Endothelial cell of umbilical vein (primary cell): ENCODE data around the gene PNPLA7. TPM values are rescaled to one million over a fixed set of nuclear protein-coding genes. Genes with fewer than 3 reads are reported as not detected.

Experiments
- BruUV-seq: library from RNA; stranded (reverse); fragments of 400-500 nt; replicated peaks from 2 replicates; lab custom pipeline; 2021; lab: Mats Ljungman, UMichigan
- CTCF ChIA-PET: fragments of 300-600, 350-600 bp; sonication (Branson Sonifier 250); formaldehyde crosslinking; loops from one replicate; lab custom pipeline; 2021; ENCODE audit warnings: antibody characterized with exemption, inconsistent platforms; lab: Charles Lee
- POLR2A ChIA-PET: fragments of 300-600, 350-600 bp; sonication (Branson Sonifier 250); formaldehyde crosslinking; loops from one replicate; lab custom pipeline; 2021; ENCODE audit warnings: antibody characterized with exemption, inconsistent platforms; lab: Charles Lee
- DNase-seq: peaks from one replicate; pipeline ENCODE4 v3.0.0-alpha.2; 2011; ENCODE audit warnings: low read depth, low spot score
- FAIRE-seq: peaks from 2 replicates; lab custom pipeline; 2011; peaks lifted over from hg19 to GRCh38; lab: Jason Lieb, UNC
- H2AFZ ChIP-seq: 2 replicates; pipeline ENCODE4 v1.6.0; 2012; ENCODE audit warnings: low read depth, low read length, control low read depth, inconsistent platforms
- H3K27ac ChIP-seq: 2 replicates; pipeline ENCODE4 v1.5.1; 2011; ENCODE audit warnings: low read depth, mild to moderate bottlenecking, control low read depth, low read length, moderate library complexity; ENCODE audit not compliant: insufficient read depth
- H3K27me3 ChIP-seq, 2 experiments: 2 replicates each; pipeline versions ENCODE4 v1.6.0 to v1.6.1; 2011; ENCODE audit warnings: low read length in 2 of 2, mixed read lengths in 1 of 2; ENCODE audit not compliant: control insufficient read depth in 2 of 2, insufficient read depth in 2 of 2
- H3K36me3 ChIP-seq, 2 experiments: 2 replicates in 1 of 2; 3 replicates in 1 of 2; pipeline ENCODE4 v1.5.1; 2011; ENCODE audit warnings: low read length in 2 of 2, mild to moderate bottlenecking in 1 of 2, moderate library complexity in 1 of 2; ENCODE audit not compliant: control insufficient read depth in 2 of 2, insufficient read depth in 2 of 2; ENCODE audit errors: extremely low read depth in 1 of 2
- H3K4me1 ChIP-seq: 3 replicates; pipeline ENCODE4 v1.5.1; 2011; ENCODE audit warnings: mild to moderate bottlenecking, low read length; ENCODE audit not compliant: control insufficient read depth, insufficient read depth; ENCODE audit errors: extremely low read depth
- H3K4me2 ChIP-seq: 2 replicates; pipeline ENCODE4 v1.6.1; 2011; ENCODE audit warnings: low read length, control low read depth, mixed read lengths; ENCODE audit not compliant: insufficient read depth
- H3K4me3 ChIP-seq, 3 experiments: fragments of 200-600 bp in 1 of 3; sonication (generic), shearing (Covaris generic) in 1 of 3; replicated peaks in 1 of 3; 2 replicates each; pipeline ENCODE4 v1.5.1; 2011 to 2016; ENCODE audit warnings: control low read depth in 3 of 3, low read length in 3 of 3, mild to moderate bottlenecking in 2 of 3, inconsistent platforms in 1 of 3, low read depth in 1 of 3, moderate library complexity in 1 of 3; ENCODE audit not compliant: insufficient read depth in 1 of 3
- H3K79me2 ChIP-seq: 2 replicates; pipeline ENCODE4 v1.6.0; 2012; ENCODE audit warnings: low read length, inconsistent platforms; ENCODE audit not compliant: control insufficient read depth, insufficient read depth
- H3K9ac ChIP-seq: replicated peaks from 2 replicates; pipeline ENCODE3; 2011; ENCODE audit warnings: low read length, control low read depth; ENCODE audit not compliant: insufficient read depth; ENCODE audit errors: extremely low read depth
- H3K9me1 ChIP-seq: replicated peaks from 3 replicates; pipeline ENCODE4 v1.6.0; 2011; ENCODE audit warnings: mild to moderate bottlenecking, low read length; ENCODE audit not compliant: control insufficient read depth, insufficient read depth; ENCODE audit errors: extremely low read depth
- H3K9me3 ChIP-seq: replicated peaks from 2 replicates; pipeline ENCODE4 v1.5.1; 2012; ENCODE audit warnings: low read length, inconsistent platforms; ENCODE audit not compliant: control insufficient read depth, insufficient read depth
- H4K20me1 ChIP-seq: replicated peaks from 2 replicates; pipeline ENCODE3; 2011; ENCODE audit warnings: mild to moderate bottlenecking, low read length; ENCODE audit not compliant: control insufficient read depth, insufficient read depth; ENCODE audit errors: extremely low read depth
- EZH2 ChIP-seq: IDR thresholded peaks from 2 replicates; pipeline ENCODE4 v1.6.1; 2012; ENCODE audit warnings: borderline replicate concordance, low read depth, mild to moderate bottlenecking, moderate library complexity, low read length, inconsistent platforms; ENCODE audit not compliant: severe bottlenecking
- FOS ChIP-seq: IDR thresholded peaks from 2 replicates; pipeline ENCODE4 v1.6.1; 2011; ENCODE audit warnings: mild to moderate bottlenecking, low read length, moderate library complexity, borderline replicate concordance; ENCODE audit not compliant: insufficient read depth
- GATA2 ChIP-seq: IDR thresholded peaks from 2 replicates; pipeline ENCODE4 v1.7.0; 2011; ENCODE audit warnings: low read depth, mild to moderate bottlenecking, moderate library complexity, mixed read lengths, low read length; ENCODE audit not compliant: insufficient read length, insufficient read depth
- JUN ChIP-seq: IDR thresholded peaks from 2 replicates; pipeline ENCODE4 v1.6.1; 2011; ENCODE audit warnings: borderline replicate concordance, low read depth; ENCODE audit not compliant: insufficient read length, insufficient read depth
- MYC ChIP-seq: IDR thresholded peaks from one replicate; pipeline ENCODE4 v1.6.1; 2011; ENCODE audit warnings: mild to moderate bottlenecking, low read depth, low read length
- POLR2A ChIP-seq: IDR thresholded peaks from 2 replicates; pipeline ENCODE4 v1.6.1; 2012; ENCODE audit warnings: low read depth, mild to moderate bottlenecking, control low read depth, low read length
- POLR2AphosphoS5 ChIP-seq: IDR thresholded peaks from 2 replicates; pipeline ENCODE4 v1.6.1; 2012; ENCODE audit warnings: low read depth, mild to moderate bottlenecking, control low read depth, low read length, moderate library complexity; ENCODE audit not compliant: insufficient read depth
- dilution Hi-C: fragments of 300-500 bp; cut with MboI; formaldehyde crosslinking; loops from one replicate; pipeline ENCODE4 v1.15.0; 2019; ENCODE audit warnings: low sequenced_read_pairs; ENCODE audit not compliant: extremely low pct_ligation_motif_present
- intact Hi-C: fragments of 100-400 bp; cut with micrococcal nuclease; formaldehyde crosslinking; loops from one replicate; pipeline ENCODE4 v1.10.0; 2022
- polyA plus RNA-seq, 4 experiments: library from polyadenylated mRNA; depleted of rRNA in 3 of 4; stranded (reverse) in 3 of 4; unstranded in 1 of 4; fragments of >200 nt; gene quantifications; 2 replicates each; pipeline versions ENCODE4 v1.2.1 to v1.2.3, GENCODE V29; 2011 to 2012; ENCODE audit warnings: missing spikeins in 1 of 4
- total RNA-seq: library from RNA; stranded (reverse); gene quantifications from 2 replicates; pipeline ENCODE4 v1.2.3, GENCODE V29; 2021
- TF ChIP-seq, protein P1 (sequence below): IDR thresholded peaks from 2 replicates; pipeline ENCODE4 v1.6.1; 2011; ENCODE audit not compliant: insufficient read depth, insufficient read length
- TF ChIP-seq, protein P2 (sequence below), 2 donors: IDR thresholded peaks; 1 replicate in 1 of 2; 2 replicates in 1 of 2; pipeline ENCODE4 v1.5.1; 2011; ENCODE audit warnings: low read length in 2 of 2, mild to moderate bottlenecking in 2 of 2, moderate library complexity in 2 of 2, control low read depth in 1 of 2, inconsistent platforms in 1 of 2, low read depth in 1 of 2; ENCODE audit not compliant: insufficient read depth in 1 of 2; ENCODE audit errors: extremely low read depth in 1 of 2

The PNPLA7 gene
- total and polyA plus RNA-seq, 2 donors (not counting 3 experiments of a cell fraction or from before 2014, with no cell fraction given): 1.0 to 1.9 TPM

DNA sequence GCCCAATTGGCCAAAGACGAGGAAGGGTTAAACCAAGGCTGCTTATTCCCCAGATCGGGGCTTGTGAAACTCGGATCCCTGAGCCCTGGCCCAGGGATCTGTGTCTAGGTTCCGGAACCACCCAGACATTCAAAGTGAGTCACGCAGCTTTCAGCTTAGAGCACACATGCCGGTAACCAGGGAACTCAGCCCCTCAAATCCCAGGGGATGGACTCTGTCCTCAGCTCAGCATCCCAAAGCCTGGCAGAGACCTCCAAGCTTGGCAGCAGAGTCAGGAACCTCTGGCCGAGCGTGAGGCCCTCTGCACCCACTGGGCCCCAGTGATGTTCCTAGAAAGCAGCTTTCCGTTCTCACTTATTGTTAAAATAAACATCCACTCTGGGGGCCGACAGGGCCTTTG lies 5.1 kb downstream of the PNPLA7 start:
- intact Hi-C loops (no loop called here), dilution Hi-C loops (no loop called here)
- Histone ChIP-seq H3K9me3 (no peaks in the 10 kb centered on the region), H4K20me1 (no peaks in the 10 kb centered on the region), H3K9ac (no peak overlapping the region), H3K27ac (no peak overlapping the region), H3K79me2 (no peaks in the 10 kb centered on the region), H3K4me2 (no peak overlapping the region), H3K4me3 (no peak overlapping the region), H3K9me1 (no peaks in the 10 kb centered on the region), H3K4me1 (no peaks in the 10 kb centered on the region), H3K27me3 (no peaks in the 10 kb centered on the region), H2AFZ (no peak overlapping the region), H3K36me3 (no peaks in the 10 kb centered on the region)
- FAIRE-seq (no peak), DNase-seq (no peak)
- POLR2A ChIA-PET: no interaction called here
- TF ChIP-seq FOS (no peak), POLR2AphosphoS5 (no peak), GATA2 (no peak), JUN (no peak), MYC (no peak), EZH2 (no peak), POLR2A (no peak)
- TF ChIP-seq, protein P1, sequence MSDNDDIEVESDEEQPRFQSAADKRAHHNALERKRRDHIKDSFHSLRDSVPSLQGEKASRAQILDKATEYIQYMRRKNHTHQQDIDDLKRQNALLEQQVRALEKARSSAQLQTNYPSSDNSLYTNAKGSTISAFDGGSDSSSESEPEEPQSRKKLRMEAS: no peak
- TF ChIP-seq, protein P2, sequence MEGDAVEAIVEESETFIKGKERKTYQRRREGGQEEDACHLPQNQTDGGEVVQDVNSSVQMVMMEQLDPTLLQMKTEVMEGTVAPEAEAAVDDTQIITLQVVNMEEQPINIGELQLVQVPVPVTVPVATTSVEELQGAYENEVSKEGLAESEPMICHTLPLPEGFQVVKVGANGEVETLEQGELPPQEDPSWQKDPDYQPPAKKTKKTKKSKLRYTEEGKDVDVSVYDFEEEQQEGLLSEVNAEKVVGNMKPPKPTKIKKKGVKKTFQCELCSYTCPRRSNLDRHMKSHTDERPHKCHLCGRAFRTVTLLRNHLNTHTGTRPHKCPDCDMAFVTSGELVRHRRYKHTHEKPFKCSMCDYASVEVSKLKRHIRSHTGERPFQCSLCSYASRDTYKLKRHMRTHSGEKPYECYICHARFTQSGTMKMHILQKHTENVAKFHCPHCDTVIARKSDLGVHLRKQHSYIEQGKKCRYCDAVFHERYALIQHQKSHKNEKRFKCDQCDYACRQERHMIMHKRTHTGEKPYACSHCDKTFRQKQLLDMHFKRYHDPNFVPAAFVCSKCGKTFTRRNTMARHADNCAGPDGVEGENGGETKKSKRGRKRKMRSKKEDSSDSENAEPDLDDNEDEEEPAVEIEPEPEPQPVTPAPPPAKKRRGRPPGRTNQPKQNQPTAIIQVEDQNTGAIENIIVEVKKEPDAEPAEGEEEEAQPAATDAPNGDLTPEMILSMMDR (IDR thresholded peaks at IDR 0.05; ENCODE audit: extremely low read depth in 1 of 2, insufficient read depth in 1 of 2, low read depth in 1 of 2, low read length in 2 of 2): no peak
- CTCF ChIA-PET: interaction anchor here (2.6 kb wide), 1 partner anchor 10 kb away, joined by 16 read pairs; no protein-coding TSS in a partner anchor
- BruUV-seq: no TSS peak
